Measurements from ENCODE around the gene MED10.

The MED10 gene

GRCh38 chr5:6397536-6398269 lies 19.4 kb upstream of the MED10 start:
- Histone ChIP-seq H3K9me2 (ENCODE audit: low read depth, low read length) (no peaks in the 10 kb centered on the region), H2AFZ (ENCODE audit: low read length) (no peak overlapping the region), H3K9ac (ENCODE audit: low read length) (no peak overlapping the region), H3K4me2 (ENCODE audit: low read length) (no peak overlapping the region), H3K4me1 (ENCODE audit: insufficient read depth, low read length, severe bottlenecking) (no peaks in the 10 kb centered on the region), H4K20me1 (ENCODE audit: insufficient read depth, low read length) (no peaks in the 10 kb centered on the region), H3K27me3 (ENCODE audit: insufficient read depth, low read length) (peaks cover 6% of the 10 kb centered on the region; the same call in 1 of the 2 replicates), H3K79me2 (ENCODE audit: insufficient read depth, low read length) (no peaks in the 10 kb centered on the region), H3K4me3 (ENCODE audit: low read depth, low read length, poor library complexity, severe bottlenecking) (no peak overlapping the region), H3K9me3 (ENCODE audit: low read length) (no peaks in the 10 kb centered on the region), H3F3A (ENCODE audit: insufficient read depth, low read length) (no peaks in the 10 kb centered on the region), H3K27ac (ENCODE audit: low read depth, low read length, poor library complexity, severe bottlenecking) (no peak overlapping the region), H3K36me3 (ENCODE audit: insufficient read depth, low read length) (no peaks in the 10 kb centered on the region)
- no peak for TF ChIP-seq EZH2 (IDR thresholded peaks at IDR 0.05; ENCODE audit: borderline replicate concordance, low read length)

- Histone ChIP-seq H3K9me2 (ENCODE audit: low read depth, low read length) (no peaks in the 10 kb centered on the region), H3K36me3 (ENCODE audit: insufficient read depth, low read length) (no peaks in the 10 kb centered on the region), H3F3A (ENCODE audit: insufficient read depth, low read length) (no peaks in the 10 kb centered on the region), H3K27ac (ENCODE audit: low read depth, low read length, poor library complexity, severe bottlenecking) (no peak overlapping the region), H3K27me3 (ENCODE audit: insufficient read depth, low read length) (peaks cover 6% of the 10 kb centered on the region; the same call in 1 of the 2 replicates), H3K4me1 (ENCODE audit: insufficient read depth, low read length, severe bottlenecking) (no peaks in the 10 kb centered on the region), H4K20me1 (ENCODE audit: insufficient read depth, low read length) (no peaks in the 10 kb centered on the region), H3K9ac (ENCODE audit: low read length) (no peak overlapping the region), H3K4me2 (ENCODE audit: low read length) (no peak overlapping the region), H2AFZ (ENCODE audit: low read length) (no peak overlapping the region), H3K9me3 (ENCODE audit: low read length) (no peaks in the 10 kb centered on the region), H3K79me2 (ENCODE audit: insufficient read depth, low read length) (no peaks in the 10 kb centered on the region), H3K4me3 (ENCODE audit: low read depth, low read length, poor library complexity, severe bottlenecking) (no peak overlapping the region)
- TF ChIP-seq CTCF (IDR thresholded peaks at IDR 0.05; ENCODE audit: low read length): no peak
- no peak for TF ChIP-seq EZH2 (IDR thresholded peaks at IDR 0.05; ENCODE audit: borderline replicate concordance, low read length)
Observed at GRCh38 chr5:6396836-6397535, 18.6 kb upstream of the MED10 start.

GRCh38 chr5:6396043-6396442 lies 17.7 kb upstream of the MED10 start:
- no peak for TF ChIP-seq CTCF (IDR thresholded peaks at IDR 0.05; ENCODE audit: low read length)
- no peak for TF ChIP-seq EZH2 (IDR thresholded peaks at IDR 0.05; ENCODE audit: borderline replicate concordance, low read length)
- H3K9me2 ChIP-seq (ENCODE audit: low read depth, low read length): no peaks in the 10 kb centered on the region
- no peak overlapping the region for H3K27ac ChIP-seq (ENCODE audit: low read depth, low read length, poor library complexity, severe bottlenecking)
- no peak overlapping the region for H2AFZ ChIP-seq (ENCODE audit: low read length)
- H3K79me2 ChIP-seq (ENCODE audit: insufficient read depth, low read length): no peaks in the 10 kb centered on the region
- H3K4me2 ChIP-seq (ENCODE audit: low read length): no peak overlapping the region
- no peaks in the 10 kb centered on the region for H3K9me3 ChIP-seq (ENCODE audit: low read length)
- H3K36me3 ChIP-seq (ENCODE audit: insufficient read depth, low read length): no peaks in the 10 kb centered on the region
- no peak overlapping the region for H3K9ac ChIP-seq (ENCODE audit: low read length)
- H3K4me1 ChIP-seq (ENCODE audit: insufficient read depth, low read length, severe bottlenecking): no peaks in the 10 kb centered on the region
- H4K20me1 ChIP-seq (ENCODE audit: insufficient read depth, low read length): no peaks in the 10 kb centered on the region
- H3K4me3 ChIP-seq (ENCODE audit: low read depth, low read length, poor library complexity, severe bottlenecking): no peak overlapping the region
- no peaks in the 10 kb centered on the region for H3F3A ChIP-seq (ENCODE audit: insufficient read depth, low read length)
- peaks cover 6% of the 10 kb centered on the region; the same call in 1 of the 2 replicates for H3K27me3 ChIP-seq (ENCODE audit: insufficient read depth, low read length)
